Calu3 (cell line): Measurements from ENCODE around the gene ODAD4. TPM values are rescaled to one million over a fixed set of nuclear protein-coding genes. Genes with fewer than 3 reads are reported as not detected.

ENCODE experiments used
- BruUV-seq: library from RNA; stranded (reverse); fragments of 400-500 nt; replicated peaks from 2 replicates; lab custom pipeline; 2021; lab: Mats Ljungman, UMichigan
- CTCF ChIA-PET: fragments of 300-600 bp; sonication (Branson Sonifier 250); formaldehyde crosslinking; loops from one replicate; lab custom pipeline; 2022; ENCODE audit warnings: antibody characterized with exemption; lab: Charles Lee
- DNase-seq: peaks from one replicate; pipeline ENCODE4 v3.0.0; 2022
- H3K27ac Mint-ChIP-seq: one replicate; pipeline ENCODE4 v1.8.0; 2022; ENCODE audit warnings: mixed read lengths; ENCODE audit not compliant: unreplicated experiment
- H3K27me3 Mint-ChIP-seq: one replicate; pipeline ENCODE4 v1.8.0; 2022; ENCODE audit warnings: mixed read lengths; ENCODE audit not compliant: unreplicated experiment
- H3K36me3 Mint-ChIP-seq: one replicate; pipeline ENCODE4 v1.8.0; 2022; ENCODE audit warnings: mild to moderate bottlenecking, moderate library complexity, mixed read lengths; ENCODE audit not compliant: insufficient read depth, unreplicated experiment
- H3K4me1 Mint-ChIP-seq: one replicate; pipeline ENCODE4 v1.8.0; 2022; ENCODE audit warnings: mild to moderate bottlenecking, low read depth, mixed read lengths; ENCODE audit not compliant: unreplicated experiment
- H3K4me3 Mint-ChIP-seq: one replicate; pipeline ENCODE4 v1.8.0; 2022; ENCODE audit warnings: mild to moderate bottlenecking, low read depth, moderate library complexity, mixed read lengths; ENCODE audit not compliant: unreplicated experiment
- H3K9me3 Mint-ChIP-seq: one replicate; pipeline ENCODE4 v1.8.0; 2022; ENCODE audit warnings: low read depth, mixed read lengths; ENCODE audit not compliant: unreplicated experiment
- intact Hi-C: fragments of 100-400 bp; cut with micrococcal nuclease; formaldehyde crosslinking; loops from one replicate; pipeline ENCODE4 v1.10.0; 2022; ENCODE audit not compliant: unreplicated experiment
- total RNA-seq: library from RNA; stranded (reverse); gene quantifications from 2 replicates; pipeline ENCODE4 v1.2.3, GENCODE V29; 2022
- TF ChIP-seq, protein P1 (sequence below): fragments of 200-600 bp; IDR thresholded peaks from one replicate; pipeline ENCODE4 v1.8.0; 2022; ENCODE audit warnings: antibody characterized with exemption; ENCODE audit not compliant: unreplicated experiment

The ODAD4 gene
- total RNA-seq, 1 experiment from 2014 or later, result 2.7 TPM

DNA sequence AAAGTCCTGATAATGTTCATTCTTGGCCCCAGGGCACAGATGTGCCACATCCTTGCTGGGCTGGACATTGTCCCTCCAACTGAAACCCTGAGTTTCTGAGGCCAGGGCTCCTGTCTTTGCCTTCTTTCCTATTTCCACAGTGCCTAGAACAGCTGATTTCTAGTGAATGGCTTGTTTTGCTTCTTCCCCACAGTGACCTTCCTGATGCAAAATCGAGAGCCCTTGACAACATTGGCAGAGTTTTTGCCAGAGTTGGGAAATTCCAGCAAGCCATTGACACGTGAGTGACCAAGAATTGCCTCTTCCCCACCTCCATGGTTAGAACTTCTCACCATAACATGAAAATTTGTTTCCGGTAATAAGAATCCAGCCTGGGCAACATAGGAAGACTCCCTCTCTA, 14.5 kb downstream of the ODAD4 start:
- CTCF ChIA-PET, result interaction anchor here (0.7 kb wide), 1 partner anchor 1521 kb away, joined by 5 read pairs; no protein-coding TSS in a partner anchor

DNA sequence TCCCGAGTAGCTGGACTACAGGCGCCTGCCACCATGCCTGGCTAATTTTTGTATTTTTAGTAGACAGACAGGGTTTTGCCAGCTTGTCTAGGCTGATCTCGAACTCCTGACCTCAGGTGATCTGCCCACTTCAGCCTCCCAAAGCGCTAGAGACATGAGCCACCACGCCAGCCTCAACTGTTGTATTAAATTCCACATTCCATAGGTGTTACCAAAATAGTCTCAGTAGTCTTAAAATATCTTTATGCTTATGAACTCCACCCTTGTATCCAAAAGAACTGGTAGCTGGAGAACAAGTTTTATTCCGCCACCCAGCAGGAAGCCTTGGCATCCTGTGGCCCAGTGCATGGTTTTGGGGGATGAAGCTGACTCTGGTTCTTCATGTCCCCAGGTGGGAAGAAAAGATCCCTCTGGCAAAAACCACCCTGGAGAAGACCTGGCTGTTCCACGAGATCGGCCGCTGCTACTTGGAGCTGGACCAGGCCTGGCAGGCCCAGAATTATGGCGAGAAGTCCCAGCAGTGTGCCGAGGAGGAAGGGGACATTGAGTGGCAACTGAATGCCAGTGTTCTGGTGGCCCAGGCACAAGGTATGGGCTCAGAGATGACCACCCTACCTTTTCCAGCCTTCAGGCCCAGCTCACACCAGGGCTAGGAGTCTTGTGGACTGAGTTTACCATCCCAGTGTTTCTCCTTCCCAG, 18.5 kb downstream of the ODAD4 start:
- DNase-seq, result no peak
- Mint-ChIP-seq H3K27me3 (no peaks in the 10 kb centered on the region), H3K36me3 (no peaks in the 10 kb centered on the region), H3K27ac (no peak overlapping the region), H3K4me1 (no peaks in the 10 kb centered on the region), H3K4me3 (no peak overlapping the region), H3K9me3 (no peaks in the 10 kb centered on the region)
- CTCF ChIA-PET, result interaction anchor here (0.5 to 1.2 kb wide), 3 partner anchors 10 to 186 kb away, joined by 3 to 4 read pairs (median 3); no protein-coding TSS in a partner anchor
- TF ChIP-seq, protein P1, sequence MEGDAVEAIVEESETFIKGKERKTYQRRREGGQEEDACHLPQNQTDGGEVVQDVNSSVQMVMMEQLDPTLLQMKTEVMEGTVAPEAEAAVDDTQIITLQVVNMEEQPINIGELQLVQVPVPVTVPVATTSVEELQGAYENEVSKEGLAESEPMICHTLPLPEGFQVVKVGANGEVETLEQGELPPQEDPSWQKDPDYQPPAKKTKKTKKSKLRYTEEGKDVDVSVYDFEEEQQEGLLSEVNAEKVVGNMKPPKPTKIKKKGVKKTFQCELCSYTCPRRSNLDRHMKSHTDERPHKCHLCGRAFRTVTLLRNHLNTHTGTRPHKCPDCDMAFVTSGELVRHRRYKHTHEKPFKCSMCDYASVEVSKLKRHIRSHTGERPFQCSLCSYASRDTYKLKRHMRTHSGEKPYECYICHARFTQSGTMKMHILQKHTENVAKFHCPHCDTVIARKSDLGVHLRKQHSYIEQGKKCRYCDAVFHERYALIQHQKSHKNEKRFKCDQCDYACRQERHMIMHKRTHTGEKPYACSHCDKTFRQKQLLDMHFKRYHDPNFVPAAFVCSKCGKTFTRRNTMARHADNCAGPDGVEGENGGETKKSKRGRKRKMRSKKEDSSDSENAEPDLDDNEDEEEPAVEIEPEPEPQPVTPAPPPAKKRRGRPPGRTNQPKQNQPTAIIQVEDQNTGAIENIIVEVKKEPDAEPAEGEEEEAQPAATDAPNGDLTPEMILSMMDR, result no peak
- intact Hi-C loops, result no loop called here
- no TSS peak for BruUV-seq

More for the DNA sequence above, 14.5 kb downstream of the ODAD4 start:
- no TSS peak for BruUV-seq
- no peaks in the 10 kb centered on the region for H3K9me3 Mint-ChIP-seq
- intact Hi-C loops, result no loop called here
- peaks cover 17% of the 10 kb centered on the region for H3K27me3 Mint-ChIP-seq
- DNase-seq, result no peak
- H3K27ac Mint-ChIP-seq, result no peak overlapping the region
- no peak overlapping the region for H3K4me3 Mint-ChIP-seq
- H3K36me3 Mint-ChIP-seq, result no peaks in the 10 kb centered on the region
- no peaks in the 10 kb centered on the region for H3K4me1 Mint-ChIP-seq
- TF ChIP-seq, protein P1, result no peak

GRCh38 chr17:41956522-41956921, 26.1 kb downstream of the ODAD4 start:
- TF ChIP-seq, protein P1, result no peak
- intact Hi-C loops, result loop anchor here (5.0 kb wide), 1 partner anchor 219 kb away; no protein-coding TSS in a partner anchor
- no peak for DNase-seq
- Mint-ChIP-seq H3K4me1 (peaks cover 24% of the 10 kb centered on the region), H3K4me3 (no peak overlapping the region), H3K36me3 (peaks cover 5% of the 10 kb centered on the region), H3K27me3 (peaks cover 11% of the 10 kb centered on the region), H3K9me3 (no peaks in the 10 kb centered on the region), H3K27ac (no peak overlapping the region)
- no TSS peak for BruUV-seq
- CTCF ChIA-PET, result interaction anchor here (0.7 to 2.1 kb wide), 2 partner anchors 26 to 39 kb away, joined by 3 to 7 read pairs; partner anchors contain the start of gene ODAD4

GRCh38 chr17:41957031-41957868, 26.8 kb downstream of the ODAD4 start:
- peaks cover 24% of the 10 kb centered on the region for H3K4me1 Mint-ChIP-seq
- BruUV-seq, result no TSS peak
- intact Hi-C loops, result loop anchor here (5.0 kb wide), 1 partner anchor 220 kb away; no protein-coding TSS in a partner anchor
- CTCF ChIA-PET, result interaction anchor here (0.5 to 2.1 kb wide), 4 partner anchors 27 to 157 kb away, joined by 3 to 7 read pairs (median 5); partner anchors contain the start of gene ODAD4
- TF ChIP-seq, protein P1, result no peak
- peak overlapping the region; percentile 69 for H3K27ac Mint-ChIP-seq
- no peaks in the 10 kb centered on the region for H3K9me3 Mint-ChIP-seq
- no peak for DNase-seq
- peaks cover 19% of the 10 kb centered on the region for H3K27me3 Mint-ChIP-seq
- peak overlapping the region; percentile 15 for H3K4me3 Mint-ChIP-seq
- H3K36me3 Mint-ChIP-seq, result peaks cover 5% of the 10 kb centered on the region
